ENCODE results near the gene EFHB. TPM values are rescaled to one million over a fixed set of nuclear protein-coding genes. Genes with fewer than 3 reads are reported as not detected.
"Not testable (repeated sequence)": the region's sequence is repeated elsewhere in the genome, so short reads cannot be mapped to it uniquely, and the experiment has no call there.

EFHB gene
- total RNA-seq, 1 donor from 2014 or later: 0.48 TPM

DNA sequence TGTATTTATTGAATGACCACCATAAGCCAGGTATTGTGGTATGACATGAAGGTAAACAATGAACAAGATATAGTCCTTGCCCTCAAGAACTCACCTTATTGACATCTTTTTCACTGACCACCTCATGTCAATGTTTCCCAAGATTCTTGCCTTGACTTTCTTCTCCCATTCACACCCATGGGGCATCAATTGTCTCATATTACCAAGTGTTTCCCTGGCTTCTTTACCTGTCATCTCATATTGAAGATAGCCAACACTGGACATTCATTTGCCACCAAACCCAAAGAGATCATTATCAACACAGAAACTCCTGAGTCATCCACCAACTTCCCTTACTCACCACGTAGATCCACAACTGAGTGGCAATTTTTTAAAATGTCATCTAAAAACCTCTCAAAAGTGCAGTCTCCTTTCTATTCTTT, 2.2 kb downstream of the EFHB start:
- no peak for DNase-seq (ENCODE audit: low spot score)
- no peak for ATAC-seq

DNA sequence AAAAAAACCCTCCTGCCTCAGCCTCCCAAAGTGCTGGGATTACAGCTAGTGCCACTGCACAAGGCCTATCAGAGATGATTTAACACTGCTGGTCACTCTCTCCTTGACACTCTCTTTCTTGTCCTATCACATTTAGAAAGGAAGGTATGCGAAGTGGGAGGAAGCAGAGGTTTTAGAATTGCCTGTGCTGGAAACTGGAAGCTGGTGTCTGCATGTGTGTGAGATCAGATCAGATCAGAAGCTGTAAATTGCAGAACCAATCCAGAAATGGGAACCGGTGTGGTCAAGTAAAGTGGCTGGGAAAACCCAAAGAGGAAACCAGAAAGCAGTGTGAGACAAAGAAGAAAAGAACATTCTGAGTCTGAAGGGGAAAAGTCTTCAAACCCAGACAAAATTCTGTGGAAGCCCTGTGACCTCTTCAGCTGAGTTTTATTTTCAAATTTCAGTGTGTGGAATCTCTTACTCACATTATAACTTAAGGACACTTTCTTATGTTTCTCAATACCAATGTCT, 2.8 kb downstream of the EFHB start:
- DNase-seq (ENCODE audit: low spot score): no peak
- ATAC-seq: no peak

DNA sequence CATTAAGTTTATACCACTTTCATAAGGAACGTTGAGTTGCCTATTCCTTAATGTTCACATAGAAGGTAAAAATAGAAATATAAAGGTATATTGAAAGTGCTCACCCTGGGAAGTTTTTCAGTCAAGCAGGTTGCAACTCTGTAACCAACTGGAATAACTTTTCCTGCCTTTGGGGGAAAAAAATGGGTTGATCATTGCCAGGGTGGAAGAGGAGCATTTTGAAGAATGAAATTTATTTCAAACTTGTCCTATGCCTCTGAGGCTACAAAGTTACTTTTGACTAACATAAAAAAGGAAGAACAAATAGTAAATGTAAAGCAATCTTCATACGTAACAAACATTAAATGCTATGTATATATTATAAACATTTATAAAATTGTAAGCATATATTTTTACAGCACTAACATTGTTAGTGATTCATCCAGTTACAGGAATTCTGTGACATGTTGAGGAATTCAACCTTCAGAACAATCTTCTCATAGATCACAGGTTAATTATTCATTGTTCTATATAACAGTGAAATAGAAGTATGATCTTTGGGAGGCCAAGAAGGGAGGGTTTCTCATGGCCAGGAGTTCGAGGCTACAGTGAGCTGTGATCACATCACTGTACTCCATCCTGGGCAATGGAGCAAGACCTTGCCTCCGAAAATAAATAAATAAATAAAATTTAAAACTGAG, 13.5 kb downstream of the EFHB start:
- DNase-seq (ENCODE audit: low spot score): no peak

DNA sequence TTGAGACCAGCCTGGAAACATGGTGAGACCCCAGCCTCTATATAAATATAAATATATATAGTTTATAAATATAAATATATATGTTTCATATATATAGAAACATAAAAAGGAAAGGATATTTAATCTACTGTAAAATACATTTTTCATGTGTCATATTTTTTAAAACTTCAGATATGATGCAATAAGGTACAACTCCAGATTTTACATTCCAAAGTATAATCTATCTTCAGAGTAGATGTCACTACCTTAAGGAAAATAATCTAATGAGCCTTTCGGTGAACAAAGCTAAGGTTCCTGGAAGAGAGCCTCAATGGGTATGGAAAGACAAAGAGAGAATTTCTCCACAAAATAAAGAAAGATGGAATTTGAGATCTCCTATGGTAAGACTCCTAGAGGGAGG, 16.9 kb downstream of the EFHB start:
- DNase-seq (ENCODE audit: low spot score) (no peak), ATAC-seq (no peak)

More for the DNA sequence above, 13.5 kb downstream of the EFHB start:
- ATAC-seq: no peak

DNA sequence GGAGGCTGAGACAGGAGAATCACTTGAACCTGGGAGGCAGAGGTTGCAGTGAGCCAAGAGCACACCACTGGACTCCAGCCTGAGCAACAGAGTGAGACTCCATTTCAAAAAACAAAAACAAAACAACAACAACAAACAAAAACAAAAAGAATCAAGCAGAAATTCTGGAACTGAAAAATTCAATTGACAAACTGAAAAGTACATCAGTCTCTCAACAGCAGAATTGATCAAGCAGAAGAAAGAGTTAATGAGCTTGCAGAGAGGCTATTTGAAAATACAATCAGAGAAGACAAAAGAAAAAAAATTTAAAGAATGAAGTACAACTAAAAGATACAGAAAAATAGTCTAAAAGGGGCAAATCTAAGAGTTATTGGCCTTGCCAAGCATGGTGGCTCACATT, 22.6 kb downstream of the EFHB start:
- DNase-seq (ENCODE audit: low spot score) (no peak), ATAC-seq (no peak)

DNA sequence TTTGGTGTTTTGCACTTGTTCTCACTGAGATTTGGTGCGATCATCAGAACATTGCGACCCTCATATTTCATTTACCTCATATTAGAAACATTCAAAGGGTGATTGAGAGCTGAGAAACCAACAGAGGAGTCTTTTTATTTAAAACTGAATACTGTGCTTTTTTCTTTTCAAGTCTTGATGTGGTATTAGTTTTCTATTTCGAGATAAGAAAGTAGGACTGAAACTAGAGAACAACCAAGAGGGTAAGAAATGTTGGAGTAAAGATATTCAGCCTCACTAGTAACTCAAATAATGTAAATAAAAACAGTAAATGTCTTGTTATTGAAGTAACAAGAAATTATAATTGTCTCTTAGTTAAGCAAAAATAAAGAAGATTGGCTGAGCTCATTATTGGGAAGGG, 26.5 kb downstream of the EFHB start:
- ATAC-seq (no peak), DNase-seq (ENCODE audit: low spot score) (no peak)

DNA sequence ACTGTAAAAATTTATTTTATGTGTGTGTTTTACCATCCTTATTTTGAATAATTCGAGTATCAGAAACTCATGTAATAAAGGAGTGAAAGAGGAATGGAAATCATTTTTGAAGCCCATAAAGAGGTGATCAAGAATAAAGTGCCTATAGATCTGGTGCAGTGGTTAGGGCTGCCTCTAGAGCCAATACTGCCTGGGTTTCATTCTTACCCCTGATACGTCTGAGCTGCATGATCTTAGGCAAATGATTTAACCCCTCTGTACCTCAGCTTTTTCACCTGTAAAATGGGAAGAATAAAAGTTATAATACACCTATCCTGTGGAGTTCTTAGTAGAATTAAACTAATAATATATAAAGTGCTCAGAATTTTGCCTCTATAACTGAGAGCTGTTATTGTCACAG, 30.4 kb downstream of the EFHB start:
- DNase-seq (ENCODE audit: low spot score) (no peak), ATAC-seq (no peak)

DNA sequence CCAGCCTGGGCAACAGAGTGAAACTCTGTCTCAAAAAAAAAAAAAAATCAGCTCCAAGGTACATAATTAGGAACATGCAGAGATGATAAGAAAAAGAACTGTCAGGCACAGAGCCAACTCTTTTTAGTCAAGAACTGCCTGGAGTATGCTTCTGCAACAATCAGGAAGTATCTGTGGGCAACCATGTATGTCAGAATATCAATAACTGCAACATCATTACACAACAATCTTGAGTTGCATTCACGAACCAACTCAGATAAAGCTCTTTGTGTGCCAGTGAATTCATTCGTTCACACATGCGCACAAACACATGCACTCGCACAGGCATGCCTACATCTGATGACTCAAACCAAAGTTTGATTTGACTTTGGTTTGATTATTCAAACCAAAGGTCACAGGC, 32.1 kb downstream of the EFHB start:
- no peak for DNase-seq (ENCODE audit: low spot score)

DNA sequence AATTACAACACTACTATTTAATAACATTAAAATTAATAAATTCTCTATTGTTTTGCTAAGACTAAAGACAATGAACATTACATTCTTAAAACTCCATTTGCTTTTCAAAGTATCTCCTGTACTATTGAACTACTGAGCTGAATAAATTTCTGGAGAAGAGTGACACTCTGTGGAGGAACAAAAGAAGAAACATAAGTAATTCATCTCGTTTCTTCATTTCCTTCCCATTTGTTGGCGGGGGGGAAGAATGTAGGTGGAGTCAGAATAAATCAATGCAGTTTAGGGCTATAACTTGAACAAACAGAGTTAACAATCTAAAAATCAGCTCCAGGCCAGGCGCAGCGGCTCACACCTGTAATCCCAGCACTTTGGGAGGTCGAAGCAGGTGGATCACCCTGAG, 32.7 kb downstream of the EFHB start:
- peak; percentile 48 for ATAC-seq
- DNase-seq (ENCODE audit: low spot score): no peak

More for the DNA sequence above, 32.1 kb downstream of the EFHB start:
- peak; percentile 38 for ATAC-seq

DNA sequence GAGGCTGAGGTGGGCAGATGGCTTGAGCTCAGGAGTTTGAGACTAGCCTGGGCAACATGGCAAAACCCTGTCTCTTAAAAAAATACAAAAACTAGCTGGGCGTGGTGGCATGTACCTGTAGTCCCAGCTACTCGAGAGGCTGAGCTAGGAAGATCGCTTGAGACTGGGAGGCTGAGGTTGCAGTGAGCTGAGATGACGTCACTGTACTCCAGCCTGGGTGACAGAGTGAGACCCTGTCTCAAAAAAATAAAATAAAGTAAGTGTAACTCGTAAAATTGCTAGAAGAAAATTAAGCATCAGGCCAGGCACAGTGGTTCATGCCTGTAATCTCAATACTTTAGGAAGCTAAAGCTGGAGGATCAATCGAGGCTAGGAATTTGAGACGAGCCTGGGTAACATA, 34.2 kb downstream of the EFHB start:
- ATAC-seq: peak; percentile 24
- DNase-seq (ENCODE audit: low spot score): not testable (repeated sequence)

DNA sequence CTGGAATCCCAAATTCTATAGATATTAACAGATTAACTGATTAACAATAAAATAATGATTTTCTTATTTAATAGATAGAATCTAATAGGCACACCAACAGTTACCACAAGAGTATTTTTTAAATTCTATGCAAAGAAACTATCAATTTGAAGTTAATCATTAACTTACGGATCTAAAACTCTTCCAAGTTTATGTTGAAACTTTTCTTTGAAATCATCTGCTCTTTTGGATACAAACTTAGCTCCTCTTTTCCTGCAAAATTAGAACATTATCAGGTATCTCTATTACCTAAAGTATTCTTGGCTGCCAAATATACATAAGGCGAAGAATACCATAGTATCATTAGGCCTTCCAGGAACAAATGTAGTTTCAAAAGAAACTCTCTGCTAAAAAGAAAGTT, 34.8 kb downstream of the EFHB start:
- ATAC-seq (peak; percentile 61), DNase-seq (ENCODE audit: low spot score) (no peak)

DNA sequence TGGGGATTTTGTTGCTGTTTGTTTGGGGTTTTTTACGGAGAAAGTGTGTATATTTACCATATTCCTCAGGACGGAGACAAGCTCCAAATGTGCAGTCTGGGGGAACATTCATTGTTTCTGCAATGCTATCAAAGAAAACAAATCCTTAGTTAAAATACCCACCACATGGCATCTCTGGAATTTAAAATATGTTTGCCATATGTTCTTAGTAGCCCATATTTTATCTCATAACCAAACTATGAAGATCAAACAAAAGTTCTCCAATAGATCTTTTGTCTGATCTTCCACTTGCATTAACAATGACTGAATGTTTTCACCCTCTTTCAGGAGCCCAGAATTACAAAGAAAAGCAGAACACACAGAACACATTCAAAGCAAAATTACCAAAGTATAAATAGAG, 35.3 kb downstream of the EFHB start:
- ATAC-seq (no peak), DNase-seq (ENCODE audit: low spot score) (no peak)

DNA sequence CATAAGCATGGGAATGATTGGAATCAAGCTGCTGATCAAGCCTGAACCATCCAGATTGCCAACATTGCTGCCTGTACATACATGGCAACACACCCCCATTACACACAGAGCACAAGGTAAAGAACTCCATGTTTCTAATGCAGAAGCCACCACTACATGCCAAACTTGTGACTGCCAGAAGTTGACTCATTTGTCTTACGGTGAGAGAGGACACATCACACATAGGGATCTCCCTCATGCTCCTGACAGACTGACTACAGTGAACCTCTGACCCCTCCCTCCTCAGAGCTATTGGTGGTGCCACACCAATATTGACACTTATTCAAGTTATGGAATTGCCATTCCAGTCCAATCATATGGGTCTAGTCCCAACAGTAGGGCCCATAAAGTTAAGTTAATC, 42.3 kb downstream of the EFHB start:
- no peak for DNase-seq (ENCODE audit: low spot score)
- ATAC-seq: no peak

DNA sequence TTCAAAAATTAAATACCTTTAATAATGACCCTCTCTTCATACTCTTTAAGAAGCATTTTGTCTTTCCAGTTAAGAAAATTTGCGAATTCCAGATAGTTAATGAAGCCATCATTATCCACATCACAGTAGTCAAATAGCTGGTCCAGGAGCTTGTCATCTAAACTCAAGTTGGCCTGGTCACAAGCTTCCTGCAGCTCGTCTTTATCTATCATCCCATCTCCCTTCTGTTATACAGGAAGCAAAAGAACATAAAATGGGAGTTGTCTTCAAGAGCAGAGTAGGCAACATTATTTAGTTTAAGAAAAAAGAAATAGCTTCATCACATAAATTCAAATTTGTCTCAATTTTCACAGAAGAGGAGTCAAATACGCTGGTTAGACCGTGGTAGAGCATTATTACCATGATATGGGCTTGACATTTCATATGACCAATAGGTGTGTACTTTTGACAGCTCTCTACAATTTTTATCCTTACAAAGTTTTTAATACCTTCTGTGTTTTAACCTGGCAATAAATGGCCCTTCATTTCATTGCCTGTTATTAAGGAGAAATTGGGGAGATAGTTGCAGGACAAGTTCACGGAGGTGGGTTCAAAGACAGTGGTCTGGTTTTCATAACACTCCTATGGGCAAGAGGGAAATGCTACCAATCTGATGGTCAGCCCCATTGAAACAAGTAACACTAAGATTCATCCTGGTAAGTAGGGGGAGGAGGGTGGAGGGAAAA, 45.4 kb downstream of the EFHB start:
- DNase-seq (ENCODE audit: low spot score) (no peak), ATAC-seq (no peak)

DNA sequence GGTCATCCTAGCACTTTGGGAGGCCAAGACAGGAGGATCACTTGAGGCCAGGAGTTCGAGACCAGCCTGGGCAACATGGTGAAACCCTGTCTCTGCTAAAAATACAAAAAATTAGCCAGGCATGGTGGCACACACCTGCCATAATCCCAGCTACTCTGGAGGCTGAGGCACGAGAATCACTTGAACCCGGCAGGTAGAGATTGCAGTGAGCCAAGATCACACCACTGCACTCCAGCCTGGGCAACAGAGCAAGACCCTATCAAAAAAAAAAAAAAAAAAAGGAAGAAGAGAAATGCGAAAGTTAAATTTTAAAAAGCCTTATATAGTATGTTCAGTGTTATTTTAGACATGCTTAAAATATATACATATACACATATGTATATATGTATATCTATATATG, 46.9 kb downstream of the EFHB start:
- ATAC-seq; DNase-seq (ENCODE audit: low spot score): not testable (repeated sequence)

DNA sequence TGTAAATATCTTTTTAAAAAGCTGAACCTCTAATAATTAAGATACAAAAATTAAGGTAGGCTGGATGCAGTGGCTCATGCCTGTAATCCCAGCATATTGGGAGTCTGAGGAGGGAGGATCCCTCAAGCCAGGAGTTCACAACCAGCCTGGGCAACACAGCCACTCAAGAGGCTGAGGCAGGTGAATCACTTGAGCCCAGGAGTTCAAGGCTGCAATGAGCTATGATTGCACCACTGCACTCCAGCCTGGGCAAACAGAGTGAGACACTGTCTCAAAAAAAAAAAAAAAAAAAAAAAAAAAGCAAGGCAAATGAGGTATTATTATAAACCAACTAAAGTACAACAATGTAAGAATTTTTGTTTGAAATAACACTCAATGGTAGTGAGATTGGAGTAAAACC, 47.6 kb downstream of the EFHB start:
- no peak for DNase-seq (ENCODE audit: low spot score)

DNA sequence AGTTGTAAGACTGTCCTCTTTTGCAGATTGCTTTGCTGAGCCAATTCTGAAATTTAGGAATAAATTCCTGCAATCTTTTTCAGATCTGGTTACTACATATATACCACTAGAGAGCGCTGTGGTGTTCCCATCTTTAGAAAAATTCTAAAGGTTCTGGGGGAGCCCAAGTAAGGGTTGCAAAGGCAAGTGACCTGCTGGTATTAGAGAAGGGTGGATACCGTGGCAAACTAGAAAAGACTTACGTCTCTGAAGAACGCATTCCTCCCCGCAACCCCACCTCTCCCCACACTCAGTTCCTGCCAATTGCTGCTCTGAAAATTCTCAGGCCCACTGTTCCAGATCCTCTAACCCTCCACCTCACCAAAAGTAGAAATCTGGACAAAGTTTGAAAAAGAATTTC, 48.5 kb downstream of the EFHB start:
- no peak for DNase-seq (ENCODE audit: low spot score)
- ATAC-seq: peak; percentile 85

More for the DNA sequence above, 47.6 kb downstream of the EFHB start:
- ATAC-seq: peak; percentile 64

DNA sequence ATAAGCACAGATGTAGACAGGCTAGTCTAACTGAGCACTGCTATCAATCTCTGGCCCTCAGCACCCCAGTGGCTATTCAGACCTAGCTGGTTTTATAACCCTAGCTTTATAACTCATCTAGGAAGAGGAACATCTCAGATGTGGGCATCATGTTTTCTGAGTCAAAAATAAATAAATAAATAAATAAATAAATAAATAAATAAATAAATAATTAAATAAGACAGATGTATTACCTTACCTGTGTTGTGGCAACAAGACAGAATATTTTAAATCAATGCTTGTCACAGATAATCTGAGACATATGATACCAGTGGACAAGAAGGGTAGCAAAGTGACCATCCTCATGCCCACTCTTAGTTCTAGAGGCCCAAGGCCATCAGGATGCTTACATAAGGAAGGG, 52.2 kb downstream of the EFHB start:
- no peak for ATAC-seq
- DNase-seq (ENCODE audit: low spot score): no peak

DNA sequence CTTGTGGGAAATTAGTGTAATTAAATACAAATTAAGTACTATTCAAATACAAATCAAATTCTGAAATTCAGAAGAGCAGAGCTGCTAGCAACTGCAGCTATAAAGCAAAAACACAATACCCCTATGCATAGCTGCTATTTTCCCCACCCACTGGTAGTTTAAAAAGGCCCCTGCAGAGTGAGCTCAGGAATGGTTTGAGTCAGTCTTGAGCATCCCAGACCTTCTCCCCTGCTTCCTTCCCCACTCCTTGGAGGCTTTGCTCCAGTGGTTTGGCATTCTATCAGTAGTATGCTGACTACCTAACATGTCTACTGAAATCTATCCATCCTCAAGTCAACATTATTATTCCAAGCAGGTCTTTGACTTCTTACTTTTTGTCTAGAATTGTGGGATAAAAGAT, 53.0 kb downstream of the EFHB start:
- no peak for ATAC-seq

DNA sequence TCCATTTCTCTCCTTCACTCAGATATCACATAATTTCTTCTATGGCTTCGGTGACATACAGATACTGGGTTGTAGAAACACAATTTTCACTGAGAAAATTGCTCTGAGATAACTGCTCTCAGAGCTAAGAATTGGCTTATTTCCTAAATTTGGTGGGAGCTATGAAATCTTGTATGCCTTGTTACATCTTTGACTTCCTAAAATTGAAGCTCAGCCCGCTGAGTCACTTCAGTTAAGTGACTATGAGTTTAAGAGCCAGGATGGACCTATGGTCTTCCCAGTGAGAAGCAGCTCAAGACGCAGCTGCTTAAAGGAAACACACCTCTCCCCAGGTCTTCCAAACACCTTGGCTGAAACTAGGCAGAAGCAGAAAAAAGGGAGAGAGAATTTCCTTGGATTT, 56.4 kb downstream of the EFHB start:
- DNase-seq (ENCODE audit: low spot score) (no peak), ATAC-seq (no peak)

More for the DNA sequence above, 53.0 kb downstream of the EFHB start:
- DNase-seq (ENCODE audit: low spot score): no peak

DNA sequence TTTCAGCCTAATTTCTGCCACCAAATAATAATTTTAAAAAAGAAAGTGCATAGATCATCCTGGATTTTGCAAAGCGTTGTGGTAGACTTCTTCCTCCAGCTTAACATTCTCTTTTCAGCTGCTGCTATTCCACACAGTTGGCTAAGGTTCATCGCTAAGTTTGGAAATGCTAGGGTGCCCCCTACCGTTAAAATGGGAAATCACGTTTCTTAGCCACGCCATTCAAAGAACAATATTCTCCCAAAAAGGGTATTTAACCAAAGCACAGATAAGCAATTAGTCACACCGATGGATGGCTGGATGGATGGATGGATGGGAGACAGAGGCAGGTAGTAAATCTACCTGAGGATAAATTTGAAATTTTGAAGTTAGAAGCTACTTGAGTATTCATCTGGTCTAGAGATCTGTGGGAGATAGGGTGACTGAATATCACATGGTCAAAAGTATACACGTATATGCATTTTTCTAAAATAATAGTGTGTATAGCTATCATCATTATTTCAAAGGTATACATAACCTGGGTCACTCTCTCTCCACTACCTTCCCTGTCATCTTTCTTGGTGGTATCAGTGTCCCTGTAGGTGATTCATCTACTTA, 67.2 kb downstream of the EFHB start:
- peak; percentile 96 for ATAC-seq
- DNase-seq (ENCODE audit: low spot score): no peak

DNA sequence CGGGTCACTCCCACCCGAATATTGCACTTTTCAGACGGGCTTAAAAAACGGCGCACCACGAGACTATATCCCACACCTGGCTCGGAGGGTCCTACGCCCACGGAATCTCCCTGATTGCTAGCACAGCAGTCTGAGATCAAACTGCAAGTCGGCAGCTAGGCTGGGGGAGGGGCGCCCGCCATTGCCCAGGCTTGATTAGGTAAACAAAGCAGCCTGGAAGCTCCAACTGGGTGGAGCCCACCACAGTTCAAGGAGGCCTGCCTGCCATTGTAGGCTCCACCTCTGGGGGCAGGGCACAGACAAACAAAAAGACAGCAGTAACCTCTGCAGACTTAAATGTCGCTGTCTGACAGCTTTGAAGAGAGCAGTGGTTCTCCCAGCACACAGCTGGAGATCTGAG, 78.7 kb downstream of the EFHB start:
- ATAC-seq; DNase-seq (ENCODE audit: low spot score): not testable (repeated sequence)

Measured in left lobe of liver (tissue), 2 donors.